WTC11 (cell line): ENCODE measurements around the gene SLX4. TPM values are rescaled to one million over a fixed set of nuclear protein-coding genes. Genes with fewer than 3 reads are reported as not detected.

Source experiments
- ATAC-seq: fragments of 200-7000 bp; cut with Tn5 transposase; 2 replicates; pipeline ENCODE4 v1.10.0; 2021; ENCODE audit warnings: mild to moderate bottlenecking, moderate library complexity
- CTCF ChIA-PET: fragments of 300-600 bp; sonication (Branson Sonifier 250); formaldehyde crosslinking; loops from one replicate; lab custom pipeline; 2021; ENCODE audit warnings: antibody characterized with exemption; lab: Charles Lee
- POLR2A ChIA-PET: fragments of 350-600 bp; sonication (Branson Sonifier 250); formaldehyde crosslinking; loops from one replicate; lab custom pipeline; 2021; ENCODE audit warnings: antibody characterized with exemption; lab: Charles Lee
- DNase-seq: peaks from one replicate; pipeline ENCODE4 v3.0.0; 2021; ENCODE audit warnings: low spot score
- H3K27ac Mint-ChIP-seq: 2 replicates; pipeline ENCODE4 v1.8.0; 2021; ENCODE audit warnings: mixed read lengths
- H3K27me3 Mint-ChIP-seq: 2 replicates; pipeline ENCODE4 v1.8.0; 2021; ENCODE audit warnings: low read depth, mild to moderate bottlenecking, moderate library complexity, mixed read lengths
- H3K36me3 Mint-ChIP-seq: 2 replicates; pipeline ENCODE4 v1.8.0; 2021; ENCODE audit warnings: mixed read lengths
- H3K4me1 Mint-ChIP-seq: 2 replicates; pipeline ENCODE4 v1.8.0; 2022; ENCODE audit warnings: mixed read lengths
- H3K4me3 Mint-ChIP-seq: 2 replicates; pipeline ENCODE4 v1.8.0; 2021; ENCODE audit warnings: mild to moderate bottlenecking, moderate library complexity, mixed read lengths
- H3K9me3 Mint-ChIP-seq: 2 replicates; pipeline ENCODE4 v1.8.0; 2021; ENCODE audit warnings: mixed read lengths
- ETV6 ChIP-seq: sonication (generic); formaldehyde crosslinking; IDR thresholded peaks from 2 replicates; pipeline ENCODE4 v1.8.1; 2022; ENCODE audit warnings: mild to moderate bottlenecking, missing genetic modification reagents
- FOXP1 ChIP-seq: sonication (generic); formaldehyde crosslinking; IDR thresholded peaks from 2 replicates; pipeline ENCODE4 v1.8.0; 2022; ENCODE audit warnings: missing genetic modification reagents, mild to moderate bottlenecking, moderate library complexity, borderline replicate concordance
- JUN ChIP-seq: sonication (generic); formaldehyde crosslinking; IDR thresholded peaks from 2 replicates; pipeline ENCODE4 v1.8.0; 2023; ENCODE audit warnings: mild to moderate bottlenecking, missing genetic modification reagents
- MAX ChIP-seq: sonication (generic); formaldehyde crosslinking; IDR thresholded peaks from 2 replicates; pipeline ENCODE4 v1.8.0; 2022; ENCODE audit warnings: mild to moderate bottlenecking, missing genetic modification reagents
- MLX ChIP-seq: sonication (generic); formaldehyde crosslinking; IDR thresholded peaks from 2 replicates; pipeline ENCODE4 v1.8.1; 2023; ENCODE audit warnings: mild to moderate bottlenecking, missing genetic modification reagents, moderate library complexity
- MYBL2 ChIP-seq: sonication (generic); formaldehyde crosslinking; IDR thresholded peaks from 2 replicates; pipeline ENCODE4 v1.8.1; 2023; ENCODE audit warnings: mild to moderate bottlenecking, moderate library complexity, missing genetic modification reagents
- NFYB ChIP-seq: sonication (generic); formaldehyde crosslinking; conservative IDR thresholded peaks from 2 replicates; pipeline ENCODE4 v1.8.0; 2022; ENCODE audit warnings: low read depth, missing genetic modification reagents
- NR1H2 ChIP-seq: sonication (generic); formaldehyde crosslinking; IDR thresholded peaks from 2 replicates; pipeline ENCODE4 v1.9.0; 2021; ENCODE audit warnings: mild to moderate bottlenecking, moderate library complexity, missing genetic modification reagents
- PRRX2 ChIP-seq: fragments of 250-450 bp; sonication (Bioruptor Pico); IDR thresholded peaks from 2 replicates; pipeline ENCODE4 v1.8.0; 2021; ENCODE audit warnings: mild to moderate bottlenecking
- RORB ChIP-seq: fragments of 250-450 bp; sonication (Bioruptor Pico); IDR thresholded peaks from 2 replicates; pipeline ENCODE4 v1.9.0; 2021; ENCODE audit warnings: mild to moderate bottlenecking
- TP53 ChIP-seq: sonication (generic); formaldehyde crosslinking; IDR thresholded peaks from 2 replicates; pipeline ENCODE4 v1.8.1; 2023; ENCODE audit warnings: mild to moderate bottlenecking, missing genetic modification reagents
- ZMAT4 ChIP-seq: fragments of 250-450 bp; sonication (Bioruptor Pico); IDR thresholded peaks from 2 replicates; pipeline ENCODE4 v1.9.0; 2021; ENCODE audit warnings: mild to moderate bottlenecking
- ZNF219 ChIP-seq: sonication (generic); formaldehyde crosslinking; IDR thresholded peaks from 2 replicates; pipeline ENCODE4 v1.8.0; 2023; ENCODE audit warnings: missing genetic modification reagents, mild to moderate bottlenecking, borderline replicate concordance
- ZNF232 ChIP-seq: sonication (generic); formaldehyde crosslinking; IDR thresholded peaks from 2 replicates; pipeline ENCODE4 v1.8.0; 2022; ENCODE audit warnings: mild to moderate bottlenecking, missing genetic modification reagents
- ZNF281 ChIP-seq: sonication (generic); formaldehyde crosslinking; IDR thresholded peaks from 2 replicates; pipeline ENCODE4 v1.8.0; 2023; ENCODE audit warnings: mild to moderate bottlenecking, missing genetic modification reagents
- ZNF317 ChIP-seq: sonication (generic); formaldehyde crosslinking; IDR thresholded peaks from 2 replicates; pipeline ENCODE4 v1.8.1; 2023; ENCODE audit warnings: low read depth, mild to moderate bottlenecking, moderate library complexity, missing genetic modification reagents, borderline replicate concordance
- ZNF532 ChIP-seq: fragments of 250-450 bp; sonication (Bioruptor Pico); IDR thresholded peaks from 2 replicates; pipeline ENCODE4 v1.9.0; 2021; ENCODE audit warnings: mild to moderate bottlenecking, borderline replicate concordance
- ZNF671 ChIP-seq: fragments of 250-450 bp; sonication (Bioruptor Pico); IDR thresholded peaks from 2 replicates; pipeline ENCODE4 v1.8.0; 2021; ENCODE audit warnings: mild to moderate bottlenecking
- total RNA-seq: library from RNA; stranded (reverse); gene quantifications from 3 replicates; pipeline ENCODE4 v1.2.3, GENCODE V29; 2021
- TF ChIP-seq, protein P1 (sequence below): fragments of 250-450 bp; sonication (Bioruptor Pico); IDR thresholded peaks from 2 replicates; pipeline ENCODE4 v1.8.0; 2021; ENCODE audit warnings: mild to moderate bottlenecking
- TF ChIP-seq, protein P2 (sequence below): sonication (generic); formaldehyde crosslinking; IDR thresholded peaks from 2 replicates; pipeline ENCODE4 v1.8.1; 2022; ENCODE audit warnings: missing genetic modification reagents, borderline replicate concordance
- TF ChIP-seq, protein P3 (sequence below): sonication (generic); formaldehyde crosslinking; IDR thresholded peaks from 2 replicates; pipeline ENCODE4 v1.8.1; 2023; ENCODE audit warnings: mild to moderate bottlenecking, missing genetic modification reagents

Gene SLX4
- total RNA-seq, 1 experiment from 2014 or later = 16.7 TPM

GRCh38 chr16:3589991-3590701 is 21.3 kb downstream of the SLX4 start:
- ChIA-PET POLR2A (no interaction called here), CTCF (no interaction called here)
- Mint-ChIP-seq H3K27ac (peak overlapping the region; percentile 86), H3K36me3 (peaks cover 31% of the 10 kb centered on the region), H3K4me3 (no peak overlapping the region), H3K27me3 (no peaks in the 10 kb centered on the region; the same call in 1 of the 2 replicates), H3K9me3 (no peaks in the 10 kb centered on the region), H3K4me1 (peaks cover 3% of the 10 kb centered on the region; the same call in 1 of the 2 replicates)
- no peak for TF ChIP-seq PRRX2
- no peak for TF ChIP-seq ZNF532 (CRISPR knock-in tag)
- TF ChIP-seq ZNF219 (CRISPR knock-in tag) = no peak
- TF ChIP-seq TP53 (CRISPR knock-in tag) = no peak
- no peak for TF ChIP-seq ZMAT4 (CRISPR knock-in tag)
- no peak for TF ChIP-seq ZNF317 (CRISPR knock-in tag)
- TF ChIP-seq ZNF671 (CRISPR knock-in tag) = no peak
- TF ChIP-seq FOXP1 = no peak
- no peak for TF ChIP-seq ETV6 (CRISPR knock-in tag)
- DNase-seq (no peak), ATAC-seq (no peak)

- Mint-ChIP-seq H3K4me3 (no peak overlapping the region), H3K27me3 (no peaks in the 10 kb centered on the region; the same call in 1 of the 2 replicates), H3K36me3 (peaks cover 37% of the 10 kb centered on the region), H3K9me3 (no peaks in the 10 kb centered on the region), H3K27ac (no peak overlapping the region), H3K4me1 (peaks cover 3% of the 10 kb centered on the region; the same call in 1 of the 2 replicates)
- POLR2A ChIA-PET = no interaction called here
- no peak for DNase-seq
- TF ChIP-seq, protein P1, sequence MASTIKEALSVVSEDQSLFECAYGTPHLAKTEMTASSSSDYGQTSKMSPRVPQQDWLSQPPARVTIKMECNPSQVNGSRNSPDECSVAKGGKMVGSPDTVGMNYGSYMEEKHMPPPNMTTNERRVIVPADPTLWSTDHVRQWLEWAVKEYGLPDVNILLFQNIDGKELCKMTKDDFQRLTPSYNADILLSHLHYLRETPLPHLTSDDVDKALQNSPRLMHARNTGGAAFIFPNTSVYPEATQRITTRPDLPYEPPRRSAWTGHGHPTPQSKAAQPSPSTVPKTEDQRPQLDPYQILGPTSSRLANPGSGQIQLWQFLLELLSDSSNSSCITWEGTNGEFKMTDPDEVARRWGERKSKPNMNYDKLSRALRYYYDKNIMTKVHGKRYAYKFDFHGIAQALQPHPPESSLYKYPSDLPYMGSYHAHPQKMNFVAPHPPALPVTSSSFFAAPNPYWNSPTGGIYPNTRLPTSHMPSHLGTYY (CRISPR knock-in tag) = no peak
- TF ChIP-seq, protein P2, sequence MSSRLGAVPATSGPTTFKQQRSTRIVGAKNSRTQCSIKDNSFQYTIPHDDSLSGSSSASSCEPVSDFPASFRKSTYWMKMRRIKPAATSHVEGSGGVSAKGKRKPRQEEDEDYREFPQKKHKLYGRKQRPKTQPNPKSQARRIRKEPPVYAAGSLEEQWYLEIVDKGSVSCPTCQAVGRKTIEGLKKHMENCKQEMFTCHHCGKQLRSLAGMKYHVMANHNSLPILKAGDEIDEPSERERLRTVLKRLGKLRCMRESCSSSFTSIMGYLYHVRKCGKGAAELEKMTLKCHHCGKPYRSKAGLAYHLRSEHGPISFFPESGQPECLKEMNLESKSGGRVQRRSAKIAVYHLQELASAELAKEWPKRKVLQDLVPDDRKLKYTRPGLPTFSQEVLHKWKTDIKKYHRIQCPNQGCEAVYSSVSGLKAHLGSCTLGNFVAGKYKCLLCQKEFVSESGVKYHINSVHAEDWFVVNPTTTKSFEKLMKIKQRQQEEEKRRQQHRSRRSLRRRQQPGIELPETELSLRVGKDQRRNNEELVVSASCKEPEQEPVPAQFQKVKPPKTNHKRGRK = no peak
- TF ChIP-seq JUN (CRISPR knock-in tag) = no peak
- no peak for TF ChIP-seq NFYB (CRISPR knock-in tag)
- no peak for TF ChIP-seq NR1H2 (CRISPR knock-in tag)
- TF ChIP-seq MAX (CRISPR knock-in tag) = no peak
- no peak for TF ChIP-seq MLX (CRISPR knock-in tag)
- TF ChIP-seq, protein P3, sequence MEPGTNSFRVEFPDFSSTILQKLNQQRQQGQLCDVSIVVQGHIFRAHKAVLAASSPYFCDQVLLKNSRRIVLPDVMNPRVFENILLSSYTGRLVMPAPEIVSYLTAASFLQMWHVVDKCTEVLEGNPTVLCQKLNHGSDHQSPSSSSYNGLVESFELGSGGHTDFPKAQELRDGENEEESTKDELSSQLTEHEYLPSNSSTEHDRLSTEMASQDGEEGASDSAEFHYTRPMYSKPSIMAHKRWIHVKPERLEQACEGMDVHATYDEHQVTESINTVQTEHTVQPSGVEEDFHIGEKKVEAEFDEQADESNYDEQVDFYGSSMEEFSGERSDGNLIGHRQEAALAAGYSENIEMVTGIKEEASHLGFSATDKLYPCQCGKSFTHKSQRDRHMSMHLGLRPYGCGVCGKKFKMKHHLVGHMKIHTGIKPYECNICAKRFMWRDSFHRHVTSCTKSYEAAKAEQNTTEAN (CRISPR knock-in tag) = no peak
- TF ChIP-seq ZNF232 (CRISPR knock-in tag) = no peak
- no peak for TF ChIP-seq RORB (CRISPR knock-in tag)
- TF ChIP-seq ZNF281 = no peak
- no peak for TF ChIP-seq MYBL2 (CRISPR knock-in tag)
- CTCF ChIA-PET = no interaction called here
- no peak for ATAC-seq
Measured at GRCh38 chr16:3589441-3589921, 21.9 kb downstream of the SLX4 start.
